AG10803 (cell line): Measurements from ENCODE around the gene DAPK1.

Experiments
- DNase-seq: peaks from one replicate; pipeline ENCODE4 v3.0.0; 2010; ENCODE audit warnings: low read depth
- H3K4me3 ChIP-seq: 2 replicates; pipeline ENCODE4 v1.5.1; 2011; ENCODE audit warnings: mild to moderate bottlenecking, low read length, control low read depth
- CTCF ChIP-seq: conservative IDR thresholded peaks from 2 replicates; pipeline ENCODE4 v1.5.1; 2011; ENCODE audit warnings: mild to moderate bottlenecking, low read length, control low read depth, inconsistent platforms

Gene DAPK1

GRCh38 chr9:87682618-87683017 lies 185.0 kb downstream of the DAPK1 start:
- TF ChIP-seq CTCF = no peak
- H3K4me3 ChIP-seq = no peak overlapping the region

GRCh38 chr9:87683751-87684626 lies 186.3 kb downstream of the DAPK1 start:
- no peak for DNase-seq
- no peak overlapping the region for H3K4me3 ChIP-seq
- no peak for TF ChIP-seq CTCF

More at GRCh38 chr9:87682618-87683017, 185.0 kb downstream of the DAPK1 start:
- no peak for DNase-seq

- DNase-seq = peak; percentile 19
Measured at GRCh38 chr9:87684627-87685219, 187.1 kb downstream of the DAPK1 start.

GRCh38 chr9:87685441-87685840 lies 187.8 kb downstream of the DAPK1 start:
- DNase-seq = no peak
- H3K4me3 ChIP-seq = no peak overlapping the region
- no peak for TF ChIP-seq CTCF

More at GRCh38 chr9:87684627-87685219, 187.1 kb downstream of the DAPK1 start:
- TF ChIP-seq CTCF = peak; percentile 80
- no peak overlapping the region for H3K4me3 ChIP-seq

GRCh38 chr9:87685871-87686519 lies 188.3 kb downstream of the DAPK1 start:
- no peak for TF ChIP-seq CTCF
- H3K4me3 ChIP-seq = no peak overlapping the region
- DNase-seq = no peak

GRCh38 chr9:87686520-87687090 lies 188.9 kb downstream of the DAPK1 start:
- no peak overlapping the region for H3K4me3 ChIP-seq
- TF ChIP-seq CTCF = no peak
- no peak for DNase-seq
